A549 (cell line): ENCODE measurements around the gene MAGI1. TPM values are rescaled to one million over a fixed set of nuclear protein-coding genes. Genes with fewer than 3 reads are reported as not detected.

Source experiments
- ATAC-seq, 2 experiments: fragments of 200-7000 bp in 1 of 2; fragments of >200 bp in 1 of 2; cut with Nextera tagmentation in 1 of 2; cut with Tn5 transposase in 1 of 2; 3 replicates each; pipeline versions ENCODE4 v1.8.0 to v1.9.1; 2018 to 2020; ENCODE audit warnings: mild to moderate bottlenecking in 1 of 2, moderate library complexity in 1 of 2
- CTCF ChIA-PET: fragments of 300-600 bp; sonication (Branson Sonifier 250); formaldehyde crosslinking; extraction: SDS; loops from one replicate; lab custom pipeline; 2021; ENCODE audit warnings: antibody characterized with exemption, inconsistent platforms; lab: Yijun Ruan, JAX
- POLR2A ChIA-PET: fragments of 350-600 bp; formaldehyde crosslinking; extraction: SDS; loops from one replicate; lab custom pipeline; 2021; ENCODE audit warnings: antibody characterized with exemption, inconsistent platforms; lab: Yijun Ruan, JAX
- DNase-seq, 2 experiments: peaks; one replicate each; pipeline versions ENCODE4 v3.0.0 to v3.0.0-alpha.2; 2011 to 2016; ENCODE audit warnings: low read depth in 1 of 2, low spot score in 1 of 2
- FAIRE-seq: peaks from 2 replicates; lab custom pipeline; 2011; peaks lifted over from hg19 to GRCh38; lab: Jason Lieb, UNC
- H3K27ac ChIP-seq, 2 experiments: fragments of >200 bp; sonication (Bioruptor Twin); formaldehyde crosslinking; 3 replicates each; pipeline ENCODE4 v1.5.1; 2016 to 2017
- H3K4me1 ChIP-seq: fragments of >200 bp; sonication (Bioruptor Twin); formaldehyde crosslinking; 3 replicates; pipeline ENCODE4 v1.6.1; 2016
- H3K4me2 ChIP-seq: fragments of >200 bp; sonication (Bioruptor Twin); formaldehyde crosslinking; 3 replicates; pipeline ENCODE4 v1.6.1; 2016
- H3K4me3 ChIP-seq: fragments of >200 bp; sonication (Bioruptor Twin); formaldehyde crosslinking; 3 replicates; pipeline ENCODE4 v1.5.1; 2016
- H3K9me3 ChIP-seq: fragments of >200 bp; sonication (Bioruptor Twin); formaldehyde crosslinking; 3 replicates; pipeline ENCODE4 v1.6.1; 2016
- CEBPB ChIP-seq, 2 experiments: fragments of >200 bp in 1 of 2; sonication (Bioruptor Twin) in 1 of 2; formaldehyde crosslinking in 1 of 2; IDR thresholded peaks; 2 replicates each; pipeline ENCODE4 v1.6.1; 2012 to 2016
- CHD4 ChIP-seq: fragments of 200-600 bp; sonication (generic); IDR thresholded peaks from 2 replicates; pipeline ENCODE4 v1.6.1; 2016; ENCODE audit warnings: antibody characterized with exemption, mild to moderate bottlenecking, borderline replicate concordance
- EHF ChIP-seq: fragments of 250-450 bp; sonication (Bioruptor Pico); IDR thresholded peaks from 2 replicates; pipeline ENCODE4 v1.5.0; 2020; ENCODE audit warnings: mild to moderate bottlenecking
- EP300 ChIP-seq, 2 experiments: fragments of >200 bp; sonication (Bioruptor Twin); formaldehyde crosslinking; IDR thresholded peaks; 2 replicates in 1 of 2; 3 replicates in 1 of 2; pipeline ENCODE4 v1.6.1; 2016 to 2017
- ESRRA ChIP-seq: fragments of 150-350 bp; IDR thresholded peaks from 2 replicates; pipeline ENCODE4 v1.6.1; 2014; ENCODE audit warnings: mild to moderate bottlenecking, low read length, borderline replicate concordance
- FOSL2 ChIP-seq, 2 experiments: fragments of 450-650 bp in 1 of 2; fragments of >200 bp in 1 of 2; sonication (Bioruptor Twin) in 1 of 2; formaldehyde crosslinking; IDR thresholded peaks; 2 replicates each; pipeline versions ENCODE4 v1.5.0 to v1.6.1; 2016 to 2020; ENCODE audit warnings: mild to moderate bottlenecking in 1 of 2, moderate library complexity in 1 of 2
- GATA3 ChIP-seq: IDR thresholded peaks from 2 replicates; pipeline ENCODE4 v1.6.1; 2012; ENCODE audit warnings: borderline replicate concordance
- HEYL ChIP-seq: fragments of 250-450 bp; sonication (Bioruptor Pico); IDR thresholded peaks from 2 replicates; pipeline ENCODE4 v1.8.0; 2021; ENCODE audit warnings: mild to moderate bottlenecking, moderate library complexity
- HOXB13 ChIP-seq: fragments of 250-450 bp; sonication (Bioruptor Pico); IDR thresholded peaks from 2 replicates; pipeline ENCODE4 v1.5.0; 2020; ENCODE audit warnings: low read depth, mild to moderate bottlenecking, moderate library complexity
- JUN ChIP-seq, 2 experiments: fragments of >200 bp; sonication (Bioruptor Twin); formaldehyde crosslinking; IDR thresholded peaks; 2 replicates in 1 of 2; 3 replicates in 1 of 2; pipeline ENCODE4 v1.6.1; 2016 to 2017
- JUNB ChIP-seq: fragments of >200 bp; sonication (Bioruptor Twin); formaldehyde crosslinking; IDR thresholded peaks from 2 replicates; pipeline ENCODE4 v1.6.1; 2016
- KDM1A ChIP-seq: fragments of 200-600 bp; sonication (generic); IDR thresholded peaks from 2 replicates; pipeline ENCODE4 v1.6.1; 2016; ENCODE audit warnings: low read depth, mild to moderate bottlenecking
- KDM5A ChIP-seq: fragments of 200-600 bp; sonication (generic); IDR thresholded peaks from 2 replicates; pipeline ENCODE4 v1.6.1; 2016; ENCODE audit warnings: antibody characterized with exemption, mild to moderate bottlenecking
- MYC ChIP-seq: IDR thresholded peaks from 2 replicates; pipeline ENCODE4 v1.6.1; 2012; ENCODE audit warnings: mild to moderate bottlenecking, inconsistent platforms, low read length, improper control_type of control experiment, borderline replicate concordance
- NFE2L2 ChIP-seq: fragments of 150-350 bp; conservative IDR thresholded peaks from 2 replicates; pipeline ENCODE4 v1.6.1; 2014; ENCODE audit warnings: low read length
- NPAS2 ChIP-seq: fragments of 250-450 bp; sonication (Bioruptor Pico); IDR thresholded peaks from 2 replicates; pipeline ENCODE4 v1.8.0; 2022; ENCODE audit warnings: mild to moderate bottlenecking, moderate library complexity, borderline replicate concordance
- PHF8 ChIP-seq: fragments of 200-600 bp; sonication (generic); IDR thresholded peaks from 2 replicates; pipeline ENCODE4 v1.6.1; 2016; ENCODE audit warnings: low read depth, mild to moderate bottlenecking, antibody characterized with exemption, moderate library complexity, borderline replicate concordance
- POLR2AphosphoS2 ChIP-seq: conservative IDR thresholded peaks from 2 replicates; pipeline ENCODE4 v1.6.1; 2012; ENCODE audit warnings: low read length, improper control_type of control experiment, inconsistent platforms
- RFX5 ChIP-seq: fragments of 450-650 bp; IDR thresholded peaks from 2 replicates; pipeline ENCODE4 v1.7.1; 2014; ENCODE audit warnings: antibody characterized with exemption, mild to moderate bottlenecking, moderate library complexity
- TFCP2L1 ChIP-seq: fragments of 250-450 bp; sonication (Bioruptor Pico); IDR thresholded peaks from 2 replicates; pipeline ENCODE4 v1.5.0; 2021; ENCODE audit warnings: mild to moderate bottlenecking
- ZNF302 ChIP-seq: fragments of 250-450 bp; sonication (Bioruptor Pico); IDR thresholded peaks from 2 replicates; pipeline ENCODE4 v1.9.0; 2021; ENCODE audit warnings: inconsistent platforms, mild to moderate bottlenecking, moderate library complexity
- ZSCAN20 ChIP-seq: fragments of 250-450 bp; sonication (Bioruptor Pico); IDR thresholded peaks from 2 replicates; pipeline ENCODE4 v1.8.0; 2022; ENCODE audit warnings: mild to moderate bottlenecking, moderate library complexity
- WGBS: methylation state at CpG from one replicate; pipeline ENCODE4 v1.1.6; 2017; ENCODE audit errors: missing lambda C conversion rate; 5-methylcytosine and 5-hydroxymethylcytosine counted together
- polyA plus RNA-seq, 4 experiments: library from polyadenylated mRNA; depleted of rRNA in 3 of 4; stranded (reverse); fragments of >200 nt; fragmentation: RNase III in 1 of 4; extraction: RNeasy Plus Mini Kit Qiagen cat#74134 plus additional on column Dnase treatment in 1 of 4; gene quantifications; 2 replicates in 3 of 4; 3 replicates in 1 of 4; pipeline ENCODE4 v1.2.3, GENCODE V29; 2011 to 2017
- TF ChIP-seq, protein P1 (sequence below): fragments of 150-350 bp; IDR thresholded peaks from 2 replicates; pipeline ENCODE4 v1.6.1; 2014; ENCODE audit warnings: low read depth, mild to moderate bottlenecking, low read length
- TF ChIP-seq, protein P2 (sequence below): fragments of 200-600 bp; sonication (generic); IDR thresholded peaks from 2 replicates; pipeline ENCODE4 v1.6.1; 2016; ENCODE audit warnings: antibody characterized with exemption, mild to moderate bottlenecking, moderate library complexity
- TF ChIP-seq, protein P3 (sequence below): fragments of >200 bp; sonication (Bioruptor Twin); formaldehyde crosslinking; IDR thresholded peaks from 3 replicates; pipeline ENCODE4 v1.5.1; 2016
- TF ChIP-seq, protein P4 (sequence below): IDR thresholded peaks from 2 replicates; pipeline ENCODE4 v1.6.1; 2012; ENCODE audit warnings: low read depth, borderline replicate concordance

The MAGI1 gene
- polyA plus RNA-seq, 2 of the 4 experiments (the other 2 are of a cell fraction), result 4.7 to 6.6 TPM

DNA sequence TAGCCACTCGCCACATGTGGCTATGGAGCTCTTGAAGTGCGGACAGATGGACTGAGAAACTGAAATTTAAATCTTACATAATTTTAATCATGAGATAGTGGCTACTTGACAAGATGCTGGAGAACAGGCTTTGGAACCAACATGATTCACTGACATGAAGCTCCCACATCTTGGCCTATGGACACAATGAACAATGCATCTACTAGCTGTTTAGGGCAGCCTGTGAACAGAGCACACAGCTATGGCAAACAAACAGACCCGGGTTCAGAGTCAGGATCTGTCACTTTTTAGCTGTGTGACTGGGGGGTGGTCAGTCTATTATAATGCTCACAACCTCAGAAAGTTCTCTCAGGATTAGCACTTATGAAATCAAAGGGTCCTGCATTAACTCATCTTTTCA lies 616.6 kb downstream of the MAGI1 start (continued):
- TF ChIP-seq, protein P1, sequence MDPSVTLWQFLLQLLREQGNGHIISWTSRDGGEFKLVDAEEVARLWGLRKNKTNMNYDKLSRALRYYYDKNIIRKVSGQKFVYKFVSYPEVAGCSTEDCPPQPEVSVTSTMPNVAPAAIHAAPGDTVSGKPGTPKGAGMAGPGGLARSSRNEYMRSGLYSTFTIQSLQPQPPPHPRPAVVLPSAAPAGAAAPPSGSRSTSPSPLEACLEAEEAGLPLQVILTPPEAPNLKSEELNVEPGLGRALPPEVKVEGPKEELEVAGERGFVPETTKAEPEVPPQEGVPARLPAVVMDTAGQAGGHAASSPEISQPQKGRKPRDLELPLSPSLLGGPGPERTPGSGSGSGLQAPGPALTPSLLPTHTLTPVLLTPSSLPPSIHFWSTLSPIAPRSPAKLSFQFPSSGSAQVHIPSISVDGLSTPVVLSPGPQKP, result no peak
- TF ChIP-seq CHD4 (no peak), KDM1A (no peak), CEBPB (IDR thresholded peaks at IDR 0.05) (no peak), KDM5A (no peak)

DNA sequence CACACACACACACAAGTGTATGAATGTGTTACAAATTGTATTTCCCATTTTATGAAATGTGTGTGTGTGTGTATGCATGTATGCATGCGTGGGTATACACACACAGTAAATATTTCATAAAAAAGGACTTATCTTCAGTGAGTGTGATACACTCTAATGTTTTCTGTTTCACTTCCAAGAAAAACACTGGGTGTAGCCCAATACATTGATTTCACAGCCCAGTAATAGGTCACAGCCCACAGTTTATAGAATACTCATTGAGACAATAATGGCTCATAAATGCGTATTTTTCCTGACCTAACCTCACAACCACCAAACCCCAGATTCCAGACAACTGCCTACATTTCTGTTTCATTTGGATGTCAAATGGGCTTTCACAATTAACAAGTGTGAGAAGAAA lies 619.5 kb downstream of the MAGI1 start:
- Histone ChIP-seq H3K4me1 (no peaks in the 10 kb centered on the region), H3K9me3 (no peaks in the 10 kb centered on the region), H3K27ac (no peak overlapping the region), H3K4me3 (no peak overlapping the region), H3K4me2 (no peak overlapping the region)
- WGBS, result 92% methylated on average over 2 of the region's 2 CpGs
- ATAC-seq, result no peak
- ChIA-PET POLR2A (no interaction called here), CTCF (no interaction called here)
- TF ChIP-seq HOXB13 (CRISPR knock-in tag) (no peak), ESRRA (no peak), GATA3 (no peak), POLR2AphosphoS2 (no peak), ZNF302 (no peak), EHF (no peak), FOSL2 (IDR thresholded peaks at IDR 0.05) (no peak), FOSL2 (CRISPR knock-in tag; IDR thresholded peaks at IDR 0.05) (no peak), ZSCAN20 (CRISPR knock-in tag) (no peak), RFX5 (no peak), JUNB (no peak), PHF8 (no peak), MYC (no peak), HEYL (no peak)
- no peak for DNase-seq
- FAIRE-seq, result no peak

DNA sequence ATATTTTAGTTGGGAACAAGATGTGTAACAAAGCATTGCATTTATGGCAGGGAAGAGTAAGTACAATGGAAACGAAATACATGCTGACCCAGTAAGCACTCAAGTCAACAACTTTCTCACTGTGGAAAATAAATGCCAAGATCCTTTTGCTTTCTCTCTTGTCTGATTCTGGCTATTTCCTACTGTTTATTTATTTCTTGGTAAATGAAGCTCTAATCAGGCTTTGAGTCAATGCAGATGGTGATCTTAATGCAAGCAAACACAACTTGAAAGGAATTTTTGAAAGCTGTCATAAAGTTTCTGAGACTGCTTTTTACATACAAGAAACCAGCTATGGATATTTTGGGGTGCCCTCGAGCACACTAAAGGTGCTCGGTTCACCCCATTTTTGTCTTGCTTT lies 624.8 kb downstream of the MAGI1 start:
- no peaks in the 10 kb centered on the region for H3K4me1 ChIP-seq
- WGBS, result 84% methylated on average over 3 of the region's 3 CpGs
- FAIRE-seq (no peak), DNase-seq (no peak), ATAC-seq (no peak)
- H3K4me3 ChIP-seq, result no peak overlapping the region
- H3K4me2 ChIP-seq, result no peak overlapping the region
- ChIA-PET CTCF (interaction anchor here (1.6 to 2.4 kb wide), 2 partner anchors 10 to 881 kb away, joined by 4 to 6 read pairs; no protein-coding TSS in a partner anchor), POLR2A (no interaction called here)
- no peaks in the 10 kb centered on the region for H3K9me3 ChIP-seq
- TF ChIP-seq NPAS2 (CRISPR knock-in tag) (no peak), JUN (IDR thresholded peaks at IDR 0.05) (no peak), JUNB (no peak), NFE2L2 (no peak), EP300 (IDR thresholded peaks at IDR 0.05) (no peak), TFCP2L1 (no peak), CHD4 (no peak), KDM5A (no peak)
- TF ChIP-seq, protein P2, sequence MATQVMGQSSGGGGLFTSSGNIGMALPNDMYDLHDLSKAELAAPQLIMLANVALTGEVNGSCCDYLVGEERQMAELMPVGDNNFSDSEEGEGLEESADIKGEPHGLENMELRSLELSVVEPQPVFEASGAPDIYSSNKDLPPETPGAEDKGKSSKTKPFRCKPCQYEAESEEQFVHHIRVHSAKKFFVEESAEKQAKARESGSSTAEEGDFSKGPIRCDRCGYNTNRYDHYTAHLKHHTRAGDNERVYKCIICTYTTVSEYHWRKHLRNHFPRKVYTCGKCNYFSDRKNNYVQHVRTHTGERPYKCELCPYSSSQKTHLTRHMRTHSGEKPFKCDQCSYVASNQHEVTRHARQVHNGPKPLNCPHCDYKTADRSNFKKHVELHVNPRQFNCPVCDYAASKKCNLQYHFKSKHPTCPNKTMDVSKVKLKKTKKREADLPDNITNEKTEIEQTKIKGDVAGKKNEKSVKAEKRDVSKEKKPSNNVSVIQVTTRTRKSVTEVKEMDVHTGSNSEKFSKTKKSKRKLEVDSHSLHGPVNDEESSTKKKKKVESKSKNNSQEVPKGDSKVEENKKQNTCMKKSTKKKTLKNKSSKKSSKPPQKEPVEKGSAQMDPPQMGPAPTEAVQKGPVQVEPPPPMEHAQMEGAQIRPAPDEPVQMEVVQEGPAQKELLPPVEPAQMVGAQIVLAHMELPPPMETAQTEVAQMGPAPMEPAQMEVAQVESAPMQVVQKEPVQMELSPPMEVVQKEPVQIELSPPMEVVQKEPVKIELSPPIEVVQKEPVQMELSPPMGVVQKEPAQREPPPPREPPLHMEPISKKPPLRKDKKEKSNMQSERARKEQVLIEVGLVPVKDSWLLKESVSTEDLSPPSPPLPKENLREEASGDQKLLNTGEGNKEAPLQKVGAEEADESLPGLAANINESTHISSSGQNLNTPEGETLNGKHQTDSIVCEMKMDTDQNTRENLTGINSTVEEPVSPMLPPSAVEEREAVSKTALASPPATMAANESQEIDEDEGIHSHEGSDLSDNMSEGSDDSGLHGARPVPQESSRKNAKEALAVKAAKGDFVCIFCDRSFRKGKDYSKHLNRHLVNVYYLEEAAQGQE, result no peak
- TF ChIP-seq, protein P1, result no peak
- TF ChIP-seq, protein P3, sequence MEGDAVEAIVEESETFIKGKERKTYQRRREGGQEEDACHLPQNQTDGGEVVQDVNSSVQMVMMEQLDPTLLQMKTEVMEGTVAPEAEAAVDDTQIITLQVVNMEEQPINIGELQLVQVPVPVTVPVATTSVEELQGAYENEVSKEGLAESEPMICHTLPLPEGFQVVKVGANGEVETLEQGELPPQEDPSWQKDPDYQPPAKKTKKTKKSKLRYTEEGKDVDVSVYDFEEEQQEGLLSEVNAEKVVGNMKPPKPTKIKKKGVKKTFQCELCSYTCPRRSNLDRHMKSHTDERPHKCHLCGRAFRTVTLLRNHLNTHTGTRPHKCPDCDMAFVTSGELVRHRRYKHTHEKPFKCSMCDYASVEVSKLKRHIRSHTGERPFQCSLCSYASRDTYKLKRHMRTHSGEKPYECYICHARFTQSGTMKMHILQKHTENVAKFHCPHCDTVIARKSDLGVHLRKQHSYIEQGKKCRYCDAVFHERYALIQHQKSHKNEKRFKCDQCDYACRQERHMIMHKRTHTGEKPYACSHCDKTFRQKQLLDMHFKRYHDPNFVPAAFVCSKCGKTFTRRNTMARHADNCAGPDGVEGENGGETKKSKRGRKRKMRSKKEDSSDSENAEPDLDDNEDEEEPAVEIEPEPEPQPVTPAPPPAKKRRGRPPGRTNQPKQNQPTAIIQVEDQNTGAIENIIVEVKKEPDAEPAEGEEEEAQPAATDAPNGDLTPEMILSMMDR, result no peak
- TF ChIP-seq, protein P4, sequence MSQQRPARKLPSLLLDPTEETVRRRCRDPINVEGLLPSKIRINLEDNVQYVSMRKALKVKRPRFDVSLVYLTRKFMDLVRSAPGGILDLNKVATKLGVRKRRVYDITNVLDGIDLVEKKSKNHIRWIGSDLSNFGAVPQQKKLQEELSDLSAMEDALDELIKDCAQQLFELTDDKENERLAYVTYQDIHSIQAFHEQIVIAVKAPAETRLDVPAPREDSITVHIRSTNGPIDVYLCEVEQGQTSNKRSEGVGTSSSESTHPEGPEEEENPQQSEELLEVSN, result no peak
- TF ChIP-seq, all 56 proteins: peak for 0
- H3K27ac ChIP-seq, result no peak overlapping the region
